ENCODE results near the gene FJX1.

Gene FJX1

GRCh38 chr11:35635933-35636332 is 17.7 kb downstream of the FJX1 start:
- no peak overlapping the region for H3K4me3 ChIP-seq (ENCODE audit: low read depth, low read length)
- TF ChIP-seq CTCF (IDR thresholded peaks at IDR 0.05; ENCODE audit: insufficient read depth, low read depth, low read length, missing control alignments), result no peak
- no peak for DNase-seq (ENCODE audit: low read depth)

- TF ChIP-seq CTCF (IDR thresholded peaks at IDR 0.05; ENCODE audit: insufficient read depth, low read depth, low read length, missing control alignments), result no peak
- DNase-seq (ENCODE audit: low read depth), result no peak
- H3K4me3 ChIP-seq (ENCODE audit: low read depth, low read length), result no peak overlapping the region
These were observed 21.4 kb downstream of the FJX1 start for GRCh38 chr11:35639591-35640179.

GRCh38 chr11:35641171-35641897 is 23.1 kb downstream of the FJX1 start:
- no peak overlapping the region for H3K4me3 ChIP-seq (ENCODE audit: low read depth, low read length)
- TF ChIP-seq CTCF (IDR thresholded peaks at IDR 0.05; ENCODE audit: insufficient read depth, low read depth, low read length, missing control alignments), result no peak
- no peak for DNase-seq (ENCODE audit: low read depth)

- no peak for DNase-seq (ENCODE audit: low read depth)
- no peak for TF ChIP-seq CTCF (IDR thresholded peaks at IDR 0.05; ENCODE audit: insufficient read depth, low read depth, low read length, missing control alignments)
- no peak overlapping the region for H3K4me3 ChIP-seq (ENCODE audit: low read depth, low read length)
These were observed 23.7 kb downstream of the FJX1 start for GRCh38 chr11:35641964-35642363.

GRCh38 chr11:35647421-35648093 is 29.3 kb downstream of the FJX1 start:
- no peak for DNase-seq (ENCODE audit: low read depth)
- H3K4me3 ChIP-seq (ENCODE audit: low read depth, low read length), result no peak overlapping the region
- no peak for TF ChIP-seq CTCF (IDR thresholded peaks at IDR 0.05; ENCODE audit: insufficient read depth, low read depth, low read length, missing control alignments)

- TF ChIP-seq CTCF (IDR thresholded peaks at IDR 0.05; ENCODE audit: insufficient read depth, low read depth, low read length, missing control alignments), result no peak
- no peak overlapping the region for H3K4me3 ChIP-seq (ENCODE audit: low read depth, low read length)
- no peak for DNase-seq (ENCODE audit: low read depth)
These were observed 31.7 kb downstream of the FJX1 start for GRCh38 chr11:35650006-35650405.

Data from GM12865 (cell line).